A549 (cell line): Measurements from ENCODE around the gene CHFR. TPM values are rescaled to one million over a fixed set of nuclear protein-coding genes. Genes with fewer than 3 reads are reported as not detected.

Source experiments
- ATAC-seq, 2 experiments: fragments of 200-7000 bp in 1 of 2; fragments of >200 bp in 1 of 2; cut with Nextera tagmentation in 1 of 2; cut with Tn5 transposase in 1 of 2; 3 replicates each; pipeline versions ENCODE4 v1.8.0 to v1.9.1; 2018 to 2020; ENCODE audit warnings: mild to moderate bottlenecking in 1 of 2, moderate library complexity in 1 of 2
- CTCF ChIA-PET: fragments of 300-600 bp; sonication (Branson Sonifier 250); formaldehyde crosslinking; extraction: SDS; loops from one replicate; lab custom pipeline; 2021; ENCODE audit warnings: antibody characterized with exemption, inconsistent platforms; lab: Yijun Ruan, JAX
- POLR2A ChIA-PET: fragments of 350-600 bp; formaldehyde crosslinking; extraction: SDS; loops from one replicate; lab custom pipeline; 2021; ENCODE audit warnings: antibody characterized with exemption, inconsistent platforms; lab: Yijun Ruan, JAX
- DNase-seq, 2 experiments: peaks; one replicate each; pipeline versions ENCODE4 v3.0.0 to v3.0.0-alpha.2; 2011 to 2016; ENCODE audit warnings: low read depth in 1 of 2, low spot score in 1 of 2
- FAIRE-seq: peaks from 2 replicates; lab custom pipeline; 2011; peaks lifted over from hg19 to GRCh38; lab: Jason Lieb, UNC
- H3K27ac ChIP-seq, 2 experiments: fragments of >200 bp; sonication (Bioruptor Twin); formaldehyde crosslinking; 3 replicates each; pipeline ENCODE4 v1.5.1; 2016 to 2017
- H3K4me1 ChIP-seq: fragments of >200 bp; sonication (Bioruptor Twin); formaldehyde crosslinking; 3 replicates; pipeline ENCODE4 v1.6.1; 2016
- H3K4me2 ChIP-seq: fragments of >200 bp; sonication (Bioruptor Twin); formaldehyde crosslinking; 3 replicates; pipeline ENCODE4 v1.6.1; 2016
- H3K4me3 ChIP-seq: fragments of >200 bp; sonication (Bioruptor Twin); formaldehyde crosslinking; 3 replicates; pipeline ENCODE4 v1.5.1; 2016
- H3K9me3 ChIP-seq: fragments of >200 bp; sonication (Bioruptor Twin); formaldehyde crosslinking; 3 replicates; pipeline ENCODE4 v1.6.1; 2016
- BHLHE40 ChIP-seq: IDR thresholded peaks from 2 replicates; pipeline ENCODE4 v1.6.1; 2012; ENCODE audit warnings: low read depth, low read length, inconsistent platforms
- CHD2 ChIP-seq: fragments of 150-350 bp; IDR thresholded peaks from 2 replicates; pipeline ENCODE4 v1.6.1; 2014; ENCODE audit warnings: low read length; ENCODE audit not compliant: partially characterized antibody
- GATA3 ChIP-seq: IDR thresholded peaks from 2 replicates; pipeline ENCODE4 v1.6.1; 2012; ENCODE audit warnings: borderline replicate concordance
- HEYL ChIP-seq: fragments of 250-450 bp; sonication (Bioruptor Pico); IDR thresholded peaks from 2 replicates; pipeline ENCODE4 v1.8.0; 2021; ENCODE audit warnings: mild to moderate bottlenecking, moderate library complexity
- HOXA7 ChIP-seq: fragments of 250-450 bp; sonication (Bioruptor Pico); IDR thresholded peaks from 2 replicates; pipeline ENCODE4 v1.5.0; 2020; ENCODE audit warnings: mild to moderate bottlenecking, moderate library complexity
- HOXB13 ChIP-seq: fragments of 250-450 bp; sonication (Bioruptor Pico); IDR thresholded peaks from 2 replicates; pipeline ENCODE4 v1.5.0; 2020; ENCODE audit warnings: low read depth, mild to moderate bottlenecking, moderate library complexity
- HOXB5 ChIP-seq: fragments of 250-450 bp; sonication (Bioruptor Pico); IDR thresholded peaks from 2 replicates; pipeline ENCODE4 v1.5.0; 2020; ENCODE audit warnings: mild to moderate bottlenecking, moderate library complexity
- JUNB ChIP-seq: fragments of >200 bp; sonication (Bioruptor Twin); formaldehyde crosslinking; IDR thresholded peaks from 2 replicates; pipeline ENCODE4 v1.6.1; 2016
- MYC ChIP-seq: IDR thresholded peaks from 2 replicates; pipeline ENCODE4 v1.6.1; 2012; ENCODE audit warnings: mild to moderate bottlenecking, inconsistent platforms, low read length, improper control_type of control experiment, borderline replicate concordance
- POLR2AphosphoS2 ChIP-seq: conservative IDR thresholded peaks from 2 replicates; pipeline ENCODE4 v1.6.1; 2012; ENCODE audit warnings: low read length, improper control_type of control experiment, inconsistent platforms
- RARB ChIP-seq: fragments of 250-450 bp; sonication (Bioruptor Pico); IDR thresholded peaks from 2 replicates; pipeline ENCODE4 v1.8.0; 2021; ENCODE audit warnings: mild to moderate bottlenecking, moderate library complexity
- RFX5 ChIP-seq: fragments of 450-650 bp; IDR thresholded peaks from 2 replicates; pipeline ENCODE4 v1.7.1; 2014; ENCODE audit warnings: antibody characterized with exemption, mild to moderate bottlenecking, moderate library complexity
- TFCP2L1 ChIP-seq: fragments of 250-450 bp; sonication (Bioruptor Pico); IDR thresholded peaks from 2 replicates; pipeline ENCODE4 v1.5.0; 2021; ENCODE audit warnings: mild to moderate bottlenecking
- ZNF302 ChIP-seq: fragments of 250-450 bp; sonication (Bioruptor Pico); IDR thresholded peaks from 2 replicates; pipeline ENCODE4 v1.9.0; 2021; ENCODE audit warnings: inconsistent platforms, mild to moderate bottlenecking, moderate library complexity
- WGBS: methylation state at CpG from one replicate; pipeline ENCODE4 v1.1.6; 2017; ENCODE audit errors: missing lambda C conversion rate; 5-methylcytosine and 5-hydroxymethylcytosine counted together
- polyA plus RNA-seq, 4 experiments: library from polyadenylated mRNA; depleted of rRNA in 3 of 4; stranded (reverse); fragments of >200 nt; fragmentation: RNase III in 1 of 4; extraction: RNeasy Plus Mini Kit Qiagen cat#74134 plus additional on column Dnase treatment in 1 of 4; gene quantifications; 2 replicates in 3 of 4; 3 replicates in 1 of 4; pipeline ENCODE4 v1.2.3, GENCODE V29; 2011 to 2017
- TF ChIP-seq, protein P1 (sequence below): fragments of 150-350 bp; IDR thresholded peaks from 2 replicates; pipeline ENCODE4 v1.6.1; 2014; ENCODE audit warnings: low read depth, mild to moderate bottlenecking, low read length
- TF ChIP-seq, protein P2 (sequence below): IDR thresholded peaks from 2 replicates; pipeline ENCODE4 v1.6.1; 2012; ENCODE audit warnings: low read depth, borderline replicate concordance
- TF ChIP-seq, protein P3 (sequence below): IDR thresholded peaks from 2 replicates; pipeline ENCODE4 v1.6.1; 2012
- TF ChIP-seq, protein P4 (sequence below): fragments of >200 bp; sonication (Bioruptor Twin); formaldehyde crosslinking; IDR thresholded peaks from 3 replicates; pipeline ENCODE4 v1.5.1; 2016
- TF ChIP-seq, protein P5 (sequence below): fragments of 200-600 bp; sonication (generic); IDR thresholded peaks from 2 replicates; pipeline ENCODE4 v1.6.1; 2016; ENCODE audit warnings: antibody characterized with exemption, mild to moderate bottlenecking, moderate library complexity

The CHFR gene
- polyA plus RNA-seq, 2 of the 4 experiments (the other 2 are of a cell fraction): 20.9 to 38.8 TPM

DNA sequence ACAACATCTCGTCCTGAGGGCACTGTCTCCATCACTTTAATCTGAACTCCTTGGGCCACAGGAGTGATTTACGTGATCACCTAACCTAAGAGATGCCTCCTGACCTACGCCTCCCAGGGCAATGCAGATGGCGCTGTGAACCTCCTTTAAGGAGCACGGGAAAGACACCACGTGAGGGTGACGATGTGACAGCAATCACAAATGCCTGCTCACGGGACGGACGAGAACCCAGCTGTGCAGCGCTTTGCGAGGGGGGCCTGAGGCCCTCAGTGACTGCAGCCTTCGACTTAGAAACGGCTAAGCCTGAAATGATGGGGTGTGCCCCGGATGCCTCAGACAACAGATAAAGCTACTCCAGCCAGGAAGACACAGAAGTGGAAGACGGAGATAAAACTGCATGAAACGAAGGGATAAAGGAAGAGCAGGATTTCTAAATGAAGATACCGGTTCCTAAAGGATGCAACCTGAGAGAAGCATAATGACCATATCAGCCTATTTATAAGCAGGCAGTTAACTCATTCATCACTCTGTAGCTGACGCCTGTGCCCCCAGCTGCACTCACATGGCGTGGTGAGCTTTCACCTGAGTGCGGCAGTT lies 44.9 kb downstream of the CHFR start:
- ATAC-seq (no peak), DNase-seq (no peak), FAIRE-seq (no peak)
- Histone ChIP-seq H3K4me1 (no peaks in the 10 kb centered on the region), H3K27ac (no peak overlapping the region), H3K4me3 (no peak overlapping the region), H3K9me3 (no peaks in the 10 kb centered on the region), H3K4me2 (no peak overlapping the region)
- TF ChIP-seq MYC (no peak), RARB (no peak), HOXA7 (no peak)
- TF ChIP-seq, protein P1, sequence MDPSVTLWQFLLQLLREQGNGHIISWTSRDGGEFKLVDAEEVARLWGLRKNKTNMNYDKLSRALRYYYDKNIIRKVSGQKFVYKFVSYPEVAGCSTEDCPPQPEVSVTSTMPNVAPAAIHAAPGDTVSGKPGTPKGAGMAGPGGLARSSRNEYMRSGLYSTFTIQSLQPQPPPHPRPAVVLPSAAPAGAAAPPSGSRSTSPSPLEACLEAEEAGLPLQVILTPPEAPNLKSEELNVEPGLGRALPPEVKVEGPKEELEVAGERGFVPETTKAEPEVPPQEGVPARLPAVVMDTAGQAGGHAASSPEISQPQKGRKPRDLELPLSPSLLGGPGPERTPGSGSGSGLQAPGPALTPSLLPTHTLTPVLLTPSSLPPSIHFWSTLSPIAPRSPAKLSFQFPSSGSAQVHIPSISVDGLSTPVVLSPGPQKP: no peak
- TF ChIP-seq, protein P2, sequence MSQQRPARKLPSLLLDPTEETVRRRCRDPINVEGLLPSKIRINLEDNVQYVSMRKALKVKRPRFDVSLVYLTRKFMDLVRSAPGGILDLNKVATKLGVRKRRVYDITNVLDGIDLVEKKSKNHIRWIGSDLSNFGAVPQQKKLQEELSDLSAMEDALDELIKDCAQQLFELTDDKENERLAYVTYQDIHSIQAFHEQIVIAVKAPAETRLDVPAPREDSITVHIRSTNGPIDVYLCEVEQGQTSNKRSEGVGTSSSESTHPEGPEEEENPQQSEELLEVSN: no peak
- CTCF ChIA-PET: no interaction called here
- 92% methylated on average over 21 of the region's 21 CpGs for WGBS
- POLR2A ChIA-PET: no interaction called here

DNA sequence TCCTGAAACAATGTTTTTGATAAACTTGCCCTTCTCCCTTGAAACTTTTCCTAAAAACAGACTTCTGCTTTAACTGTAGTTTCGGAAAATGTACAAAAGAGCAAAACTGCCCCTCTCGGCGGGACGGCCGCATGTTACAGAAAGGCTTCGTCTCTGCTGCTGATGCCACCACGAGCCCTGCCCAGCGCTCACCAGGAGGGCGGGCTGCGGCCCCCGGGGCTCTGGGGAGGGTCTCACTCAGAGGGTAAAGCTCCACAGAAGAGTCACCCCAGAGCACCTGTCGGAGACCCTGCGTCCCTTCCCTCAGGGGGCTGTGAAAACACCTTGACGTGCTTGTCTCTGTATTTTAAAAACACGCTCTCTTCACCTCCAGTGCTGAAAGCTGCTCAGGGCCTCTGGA lies 46.3 kb downstream of the CHFR start:
- 89% methylated on average over 15 of the region's 15 CpGs for WGBS
- ATAC-seq: no peak
- TF ChIP-seq TFCP2L1 (CRISPR knock-in tag) (no peak), RARB (no peak), BHLHE40 (no peak), ZNF302 (no peak), GATA3 (no peak), HOXB13 (CRISPR knock-in tag) (no peak), JUNB (no peak), POLR2AphosphoS2 (no peak), HOXB5 (CRISPR knock-in tag) (no peak), HEYL (no peak)
- TF ChIP-seq, protein P3, sequence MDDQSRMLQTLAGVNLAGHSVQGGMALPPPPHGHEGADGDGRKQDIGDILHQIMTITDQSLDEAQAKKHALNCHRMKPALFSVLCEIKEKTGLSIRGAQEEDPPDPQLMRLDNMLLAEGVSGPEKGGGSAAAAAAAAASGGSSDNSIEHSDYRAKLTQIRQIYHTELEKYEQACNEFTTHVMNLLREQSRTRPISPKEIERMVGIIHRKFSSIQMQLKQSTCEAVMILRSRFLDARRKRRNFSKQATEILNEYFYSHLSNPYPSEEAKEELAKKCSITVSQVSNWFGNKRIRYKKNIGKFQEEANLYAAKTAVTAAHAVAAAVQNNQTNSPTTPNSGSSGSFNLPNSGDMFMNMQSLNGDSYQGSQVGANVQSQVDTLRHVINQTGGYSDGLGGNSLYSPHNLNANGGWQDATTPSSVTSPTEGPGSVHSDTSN: no peak
- TF ChIP-seq, protein P4, sequence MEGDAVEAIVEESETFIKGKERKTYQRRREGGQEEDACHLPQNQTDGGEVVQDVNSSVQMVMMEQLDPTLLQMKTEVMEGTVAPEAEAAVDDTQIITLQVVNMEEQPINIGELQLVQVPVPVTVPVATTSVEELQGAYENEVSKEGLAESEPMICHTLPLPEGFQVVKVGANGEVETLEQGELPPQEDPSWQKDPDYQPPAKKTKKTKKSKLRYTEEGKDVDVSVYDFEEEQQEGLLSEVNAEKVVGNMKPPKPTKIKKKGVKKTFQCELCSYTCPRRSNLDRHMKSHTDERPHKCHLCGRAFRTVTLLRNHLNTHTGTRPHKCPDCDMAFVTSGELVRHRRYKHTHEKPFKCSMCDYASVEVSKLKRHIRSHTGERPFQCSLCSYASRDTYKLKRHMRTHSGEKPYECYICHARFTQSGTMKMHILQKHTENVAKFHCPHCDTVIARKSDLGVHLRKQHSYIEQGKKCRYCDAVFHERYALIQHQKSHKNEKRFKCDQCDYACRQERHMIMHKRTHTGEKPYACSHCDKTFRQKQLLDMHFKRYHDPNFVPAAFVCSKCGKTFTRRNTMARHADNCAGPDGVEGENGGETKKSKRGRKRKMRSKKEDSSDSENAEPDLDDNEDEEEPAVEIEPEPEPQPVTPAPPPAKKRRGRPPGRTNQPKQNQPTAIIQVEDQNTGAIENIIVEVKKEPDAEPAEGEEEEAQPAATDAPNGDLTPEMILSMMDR: no peak
- TF ChIP-seq, protein P1: no peak
- CTCF ChIA-PET: interaction anchor here (0.6 kb wide), 1 partner anchor 328 kb away, joined by 3 read pairs; no protein-coding TSS in a partner anchor
- POLR2A ChIA-PET: no interaction called here
- Histone ChIP-seq H3K9me3 (no peaks in the 10 kb centered on the region), H3K27ac (no peak overlapping the region), H3K4me2 (no peak overlapping the region), H3K4me1 (no peaks in the 10 kb centered on the region), H3K4me3 (no peak overlapping the region)
- no peak for FAIRE-seq
- DNase-seq: no peak

DNA sequence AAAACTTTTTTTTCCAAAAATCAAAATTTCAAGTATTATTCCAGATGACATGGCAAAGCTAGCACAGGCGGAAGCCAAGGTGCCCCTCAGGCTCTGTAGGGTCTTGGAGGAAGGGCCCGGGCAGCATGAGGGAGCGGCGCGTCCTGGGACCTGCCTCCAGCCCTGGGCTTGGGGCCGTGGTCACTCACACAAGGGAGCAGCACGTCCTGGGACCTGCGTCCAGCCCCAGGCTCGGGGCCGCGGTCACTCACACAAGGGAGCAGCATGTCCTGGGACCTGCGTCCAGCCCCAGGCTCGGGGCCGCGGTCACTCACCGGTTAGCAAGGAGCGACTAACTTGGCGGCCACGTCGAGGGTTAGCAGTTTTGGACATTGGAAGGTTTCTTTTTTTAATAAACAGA lies 46.9 kb downstream of the CHFR start:
- POLR2A ChIA-PET: no interaction called here
- DNase-seq (no peak), ATAC-seq (no peak), FAIRE-seq (no peak)
- 86% methylated on average over 20 of the region's 20 CpGs for WGBS
- no peak overlapping the region for H3K4me3 ChIP-seq
- H3K27ac ChIP-seq: no peak overlapping the region
- no peaks in the 10 kb centered on the region for H3K4me1 ChIP-seq
- no peaks in the 10 kb centered on the region for H3K9me3 ChIP-seq
- H3K4me2 ChIP-seq: no peak overlapping the region
- CTCF ChIA-PET: no interaction called here
- no peak for TF ChIP-seq CHD2
- TF ChIP-seq, protein P5, sequence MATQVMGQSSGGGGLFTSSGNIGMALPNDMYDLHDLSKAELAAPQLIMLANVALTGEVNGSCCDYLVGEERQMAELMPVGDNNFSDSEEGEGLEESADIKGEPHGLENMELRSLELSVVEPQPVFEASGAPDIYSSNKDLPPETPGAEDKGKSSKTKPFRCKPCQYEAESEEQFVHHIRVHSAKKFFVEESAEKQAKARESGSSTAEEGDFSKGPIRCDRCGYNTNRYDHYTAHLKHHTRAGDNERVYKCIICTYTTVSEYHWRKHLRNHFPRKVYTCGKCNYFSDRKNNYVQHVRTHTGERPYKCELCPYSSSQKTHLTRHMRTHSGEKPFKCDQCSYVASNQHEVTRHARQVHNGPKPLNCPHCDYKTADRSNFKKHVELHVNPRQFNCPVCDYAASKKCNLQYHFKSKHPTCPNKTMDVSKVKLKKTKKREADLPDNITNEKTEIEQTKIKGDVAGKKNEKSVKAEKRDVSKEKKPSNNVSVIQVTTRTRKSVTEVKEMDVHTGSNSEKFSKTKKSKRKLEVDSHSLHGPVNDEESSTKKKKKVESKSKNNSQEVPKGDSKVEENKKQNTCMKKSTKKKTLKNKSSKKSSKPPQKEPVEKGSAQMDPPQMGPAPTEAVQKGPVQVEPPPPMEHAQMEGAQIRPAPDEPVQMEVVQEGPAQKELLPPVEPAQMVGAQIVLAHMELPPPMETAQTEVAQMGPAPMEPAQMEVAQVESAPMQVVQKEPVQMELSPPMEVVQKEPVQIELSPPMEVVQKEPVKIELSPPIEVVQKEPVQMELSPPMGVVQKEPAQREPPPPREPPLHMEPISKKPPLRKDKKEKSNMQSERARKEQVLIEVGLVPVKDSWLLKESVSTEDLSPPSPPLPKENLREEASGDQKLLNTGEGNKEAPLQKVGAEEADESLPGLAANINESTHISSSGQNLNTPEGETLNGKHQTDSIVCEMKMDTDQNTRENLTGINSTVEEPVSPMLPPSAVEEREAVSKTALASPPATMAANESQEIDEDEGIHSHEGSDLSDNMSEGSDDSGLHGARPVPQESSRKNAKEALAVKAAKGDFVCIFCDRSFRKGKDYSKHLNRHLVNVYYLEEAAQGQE: no peak
- TF ChIP-seq RFX5: no peak
- TF ChIP-seq, all 56 proteins: peak for 0
